Measurements from ENCODE around the gene ELAVL2.

- TF ChIP-seq CTCF (IDR thresholded peaks at IDR 0.05) (no peak), EP300 (IDR thresholded peaks at IDR 0.05) (no peak)
Observed at GRCh38 chr9:23644326-23644725, 181.7 kb downstream of the ELAVL2 start.

Data from tibial nerve (tissue), 4 donors.